HG02610 (cell line): ENCODE data around the gene KIF18B.
"Not testable (repeated sequence)": the region's sequence is repeated elsewhere in the genome, so short reads cannot be mapped to it uniquely, and the experiment has no call there.

ENCODE experiments used
- ATAC-seq: cut with Tn5 transposase; IDR thresholded peaks from one replicate; pipeline ENCODE4 v1.9.1; 2021; ENCODE audit warnings: mild to moderate bottlenecking, moderate library complexity; ENCODE audit not compliant: unreplicated experiment

The KIF18B gene

GRCh38 chr17:44970136-44970741 is 22.7 kb upstream of the KIF18B start:
- ATAC-seq = no peak

- ATAC-seq = no peak
These were observed 21.7 kb upstream of the KIF18B start for GRCh38 chr17:44969144-44969780.

- peak; percentile 90 for ATAC-seq
These were observed 20.9 kb upstream of the KIF18B start, which contains the start of gene C1QL1 for GRCh38 chr17:44968225-44969143. C1QL1 (minus strand) TSS chr17:44968303; CDS start chr17:44968048, 255 bp downstream.

- no peak for ATAC-seq
These were observed 20.3 kb upstream of the KIF18B start for GRCh38 chr17:44967907-44968224.

- no peak for ATAC-seq
These were observed 19.7 kb upstream of the KIF18B start for GRCh38 chr17:44967026-44967906.

- no peak for ATAC-seq
These were observed 18.9 kb upstream of the KIF18B start for GRCh38 chr17:44966348-44967025.

GRCh38 chr17:44965481-44966234 is 18.1 kb upstream of the KIF18B start:
- ATAC-seq = no peak

- no peak for ATAC-seq
These were observed 14.4 kb upstream of the KIF18B start for GRCh38 chr17:44961921-44962350.

- no peak for ATAC-seq
These were observed 13.1 kb upstream of the KIF18B start for GRCh38 chr17:44960691-44961090.

- no peak for ATAC-seq
These were observed 12.4 kb upstream of the KIF18B start for GRCh38 chr17:44959821-44960531.

GRCh38 chr17:44956998-44957981 is 9.7 kb upstream of the KIF18B start:
- ATAC-seq = no peak

- no peak for ATAC-seq
These were observed 8.3 kb upstream of the KIF18B start for GRCh38 chr17:44955674-44956425.

- no peak for ATAC-seq
These were observed 5.4 kb upstream of the KIF18B start for GRCh38 chr17:44952946-44953475.

GRCh38 chr17:44948315-44948795 is 782 bp upstream of the KIF18B start:
- ATAC-seq = no peak

GRCh38 chr17:44945652-44946051 is 1.9 kb downstream of the KIF18B start:
- not testable (repeated sequence) for ATAC-seq

GRCh38 chr17:44942456-44942855 is 5.1 kb downstream of the KIF18B start:
- no peak for ATAC-seq
